B cell (primary cell): Measurements from ENCODE around the gene PPIP5K2. TPM values are rescaled to one million over a fixed set of nuclear protein-coding genes. Genes with fewer than 3 reads are reported as not detected.

Experiments used
- ATAC-seq: fragments of 200-7000 bp; cut with Tn5 transposase; one replicate; pipeline ENCODE4 v1.10.0; 2021; ENCODE audit warnings: low read depth, mild to moderate bottlenecking, moderate number of reproducible peaks, moderate library complexity
- CTCF ChIA-PET: fragments of 350-600 bp; sonication (Branson Sonifier 250); formaldehyde crosslinking; loops from one replicate; lab custom pipeline; 2021; ENCODE audit warnings: antibody characterized with exemption, inconsistent platforms; lab: Charles Lee
- POLR2A ChIA-PET: fragments of 350-600 bp; sonication (Branson Sonifier 250); formaldehyde crosslinking; loops from one replicate; lab custom pipeline; 2021; ENCODE audit warnings: antibody characterized with exemption; lab: Charles Lee
- DNase-seq: peaks from one replicate; pipeline ENCODE4 v3.0.0; 2013
- H2AFZ ChIP-seq: 2 replicates; pipeline ENCODE4 v1.6.1; 2012; ENCODE audit warnings: mild to moderate bottlenecking, low read depth, low read length; ENCODE audit not compliant: insufficient read depth, poor library complexity, severe bottlenecking
- H3K27ac ChIP-seq, 2 donors: 1 replicate in 1 of 2; 2 replicates in 1 of 2; pipeline ENCODE4 v1.5.1; 2012 to 2013; ENCODE audit warnings: low read length in 2 of 2, mild to moderate bottlenecking in 2 of 2, moderate library complexity in 1 of 2
- H3K27me3 ChIP-seq, 4 experiments: fragments of 200-600 bp in 1 of 4; sonication (generic) in 1 of 4; replicated peaks in 1 of 4; 1 replicate in 2 of 4; 2 replicates in 2 of 4; pipeline versions ENCODE4 v1.6.1 to v1.7.0; 2013 to 2016; ENCODE audit warnings: low read length in 3 of 4, mild to moderate bottlenecking in 2 of 4, mixed read lengths in 1 of 4, moderate library complexity in 1 of 4; ENCODE audit not compliant: insufficient read depth in 4 of 4, control insufficient read depth in 3 of 4; ENCODE audit errors: control extremely low read depth in 1 of 4
- H3K36me3 ChIP-seq, 2 experiments: replicated peaks in 1 of 2; 1 replicate in 1 of 2; 2 replicates in 1 of 2; pipeline versions ENCODE4 v1.6.1 to v1.7.1; 2013; ENCODE audit warnings: low read length in 1 of 2; ENCODE audit not compliant: insufficient read depth in 2 of 2, control insufficient read depth in 1 of 2; ENCODE audit errors: control extremely low read depth in 1 of 2, extremely low read depth in 1 of 2
- H3K4me1 ChIP-seq, 2 donors: fragments of 200-600 bp in 1 of 2; sonication (generic) in 1 of 2; 1 replicate in 1 of 2; 2 replicates in 1 of 2; pipeline versions ENCODE4 v1.5.1 to v1.6.1; 2013 to 2017; ENCODE audit warnings: low read length in 2 of 2; ENCODE audit not compliant: control insufficient read depth in 2 of 2, insufficient read depth in 2 of 2
- H3K4me2 ChIP-seq: replicated peaks from 2 replicates; pipeline ENCODE3; 2012; ENCODE audit warnings: mild to moderate bottlenecking, low read depth, low read length; ENCODE audit not compliant: poor library complexity, severe bottlenecking
- H3K4me3 ChIP-seq, 5 experiments: fragments of 200-600 bp in 1 of 5; sonication (generic) in 1 of 5; 1 replicate in 3 of 5; 2 replicates in 2 of 5; pipeline versions ENCODE4 v1.5.1 to v1.7.0; 2011 to 2016; ENCODE audit warnings: low read length in 4 of 5, mild to moderate bottlenecking in 4 of 5, low read depth in 2 of 5, control low read depth in 1 of 5, moderate library complexity in 1 of 5; ENCODE audit not compliant: insufficient read depth in 1 of 5; ENCODE audit errors: control extremely low read depth in 1 of 5, extremely low read depth in 1 of 5
- H3K79me2 ChIP-seq: fragments of 200-600 bp; sonication (generic); one replicate; pipeline ENCODE4 v1.6.0; 2016; ENCODE audit warnings: low read length; ENCODE audit not compliant: control insufficient read depth, insufficient read depth
- H3K9ac ChIP-seq: fragments of 200-600 bp; sonication (generic); 2 replicates; pipeline ENCODE4 v1.6.1; 2017; ENCODE audit warnings: mild to moderate bottlenecking, low read length, moderate library complexity
- H3K9me3 ChIP-seq, 3 donors: one replicate each; pipeline versions ENCODE4 v1.6.1 to v1.7.1; 2013; ENCODE audit warnings: low read length in 2 of 3; ENCODE audit not compliant: control insufficient read depth in 2 of 3, insufficient read depth in 1 of 3; ENCODE audit errors: control extremely low read depth in 1 of 3
- H4K20me1 ChIP-seq: 2 replicates; pipeline ENCODE4 v1.6.0; 2012; ENCODE audit warnings: mild to moderate bottlenecking, low read length; ENCODE audit not compliant: insufficient read depth, control insufficient read depth, poor library complexity, severe bottlenecking
- H3K27ac Mint-ChIP-seq: one replicate; pipeline ENCODE4 v1.8.0; 2021; ENCODE audit warnings: mixed read lengths
- H3K27me3 Mint-ChIP-seq: one replicate; pipeline ENCODE4 v1.8.0; 2021; ENCODE audit warnings: mixed read lengths
- H3K4me1 Mint-ChIP-seq: one replicate; pipeline ENCODE4 v1.8.0; 2021; ENCODE audit warnings: mixed read lengths
- H3K4me3 Mint-ChIP-seq: one replicate; pipeline ENCODE4 v1.8.0; 2021; ENCODE audit warnings: mixed read lengths
- H3K9me3 Mint-ChIP-seq: one replicate; pipeline ENCODE4 v1.8.0; 2022; ENCODE audit warnings: mixed read lengths; ENCODE audit not compliant: insufficient read depth
- EZH2 ChIP-seq: IDR thresholded peaks from 2 replicates; pipeline ENCODE4 v1.6.1; 2012; ENCODE audit warnings: borderline replicate concordance, low read depth, mild to moderate bottlenecking, moderate library complexity, low read length; ENCODE audit not compliant: insufficient read depth, poor library complexity, severe bottlenecking
- WGBS: methylation state at CpG from one replicate; pipeline ENCODE4 v1.1.5; 2013; ENCODE audit warnings: missing lambda C conversion rate; ENCODE audit not compliant: insufficient coverage; 5-methylcytosine and 5-hydroxymethylcytosine counted together
- intact Hi-C: fragments of 100-400 bp; cut with micrococcal nuclease; formaldehyde crosslinking; loops from one replicate; pipeline ENCODE4 v1.10.0; 2022
- polyA plus RNA-seq: library from polyadenylated mRNA; depleted of rRNA; stranded (reverse); fragments of >200 nt; gene quantifications from 2 replicates; pipeline ENCODE4 v1.2.3, GENCODE V29; 2012
- total RNA-seq, 2 donors: library from RNA; stranded (reverse); fragments of 120-200 nt in 1 of 2; gene quantifications; 1 replicate in 1 of 2; 2 replicates in 1 of 2; pipeline versions ENCODE4 v1.2.3 to v1.2.4, GENCODE V29; 2013 to 2022
- TF ChIP-seq, protein P1 (sequence below): fragments of 200-600 bp; IDR thresholded peaks from one replicate; pipeline ENCODE4 v1.8.0; 2022; ENCODE audit warnings: antibody characterized with exemption, mild to moderate bottlenecking

PPIP5K2 gene
- total and polyA plus RNA-seq, 2 donors (not counting 1 experiment from before 2014, with no cell fraction given) = 14.5 to 80.5 TPM

DNA sequence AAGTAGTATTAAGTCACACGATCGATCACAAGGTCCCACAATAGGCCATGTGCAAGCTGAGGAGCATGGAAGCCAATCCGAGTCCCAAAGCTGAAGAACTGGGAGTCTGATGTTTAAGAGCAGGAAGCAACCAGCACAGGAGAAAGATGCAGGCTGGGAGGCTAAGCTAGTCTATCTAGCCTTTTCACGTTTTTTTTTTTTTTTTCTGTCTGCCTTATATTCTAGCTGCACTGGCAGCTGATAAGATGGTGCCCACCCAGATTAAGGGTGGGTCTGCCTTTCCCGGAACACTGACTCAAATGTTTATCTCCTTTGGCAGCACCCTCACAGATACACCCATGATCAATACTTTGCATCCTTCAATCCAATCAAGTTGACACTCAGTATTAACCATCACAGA lies 6.5 kb downstream of the PPIP5K2 start:
- no peaks in the 10 kb centered on the region for H3K27me3 ChIP-seq
- ChIA-PET POLR2A (no interaction called here), CTCF (no interaction called here)
- peaks cover 0 to 5% of the 10 kb centered on the region in 2 experiments for H3K36me3 ChIP-seq
- H3K4me1 Mint-ChIP-seq = peaks cover 40% of the 10 kb centered on the region
- H3K27ac ChIP-seq = no peak overlapping the region
- intact Hi-C loops = no loop called here
- no peaks in the 10 kb centered on the region for H3K9me3 Mint-ChIP-seq
- peaks cover 55% of the 10 kb centered on the region for H3K79me2 ChIP-seq
- WGBS = 94% methylated on average over 4 of the region's 5 CpGs
- no peak for TF ChIP-seq EZH2
- TF ChIP-seq, protein P1, sequence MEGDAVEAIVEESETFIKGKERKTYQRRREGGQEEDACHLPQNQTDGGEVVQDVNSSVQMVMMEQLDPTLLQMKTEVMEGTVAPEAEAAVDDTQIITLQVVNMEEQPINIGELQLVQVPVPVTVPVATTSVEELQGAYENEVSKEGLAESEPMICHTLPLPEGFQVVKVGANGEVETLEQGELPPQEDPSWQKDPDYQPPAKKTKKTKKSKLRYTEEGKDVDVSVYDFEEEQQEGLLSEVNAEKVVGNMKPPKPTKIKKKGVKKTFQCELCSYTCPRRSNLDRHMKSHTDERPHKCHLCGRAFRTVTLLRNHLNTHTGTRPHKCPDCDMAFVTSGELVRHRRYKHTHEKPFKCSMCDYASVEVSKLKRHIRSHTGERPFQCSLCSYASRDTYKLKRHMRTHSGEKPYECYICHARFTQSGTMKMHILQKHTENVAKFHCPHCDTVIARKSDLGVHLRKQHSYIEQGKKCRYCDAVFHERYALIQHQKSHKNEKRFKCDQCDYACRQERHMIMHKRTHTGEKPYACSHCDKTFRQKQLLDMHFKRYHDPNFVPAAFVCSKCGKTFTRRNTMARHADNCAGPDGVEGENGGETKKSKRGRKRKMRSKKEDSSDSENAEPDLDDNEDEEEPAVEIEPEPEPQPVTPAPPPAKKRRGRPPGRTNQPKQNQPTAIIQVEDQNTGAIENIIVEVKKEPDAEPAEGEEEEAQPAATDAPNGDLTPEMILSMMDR = no peak
- DNase-seq (no peak), ATAC-seq (no peak)
- H3K9ac ChIP-seq = no peak overlapping the region
- no peak overlapping the region for H2AFZ ChIP-seq
- peaks cover 4% of the 10 kb centered on the region for H4K20me1 ChIP-seq
- H3K4me3 ChIP-seq = no peak overlapping the region
- H3K4me1 ChIP-seq = peaks cover 0 to 11% of the 10 kb centered on the region in 2 donors
- no peaks in the 10 kb centered on the region for H3K9me3 ChIP-seq
- no peak overlapping the region for H3K4me3 Mint-ChIP-seq
- no peaks in the 10 kb centered on the region for H3K27me3 Mint-ChIP-seq
- no peak overlapping the region for H3K4me2 ChIP-seq
- H3K27ac Mint-ChIP-seq = no peak overlapping the region

DNA sequence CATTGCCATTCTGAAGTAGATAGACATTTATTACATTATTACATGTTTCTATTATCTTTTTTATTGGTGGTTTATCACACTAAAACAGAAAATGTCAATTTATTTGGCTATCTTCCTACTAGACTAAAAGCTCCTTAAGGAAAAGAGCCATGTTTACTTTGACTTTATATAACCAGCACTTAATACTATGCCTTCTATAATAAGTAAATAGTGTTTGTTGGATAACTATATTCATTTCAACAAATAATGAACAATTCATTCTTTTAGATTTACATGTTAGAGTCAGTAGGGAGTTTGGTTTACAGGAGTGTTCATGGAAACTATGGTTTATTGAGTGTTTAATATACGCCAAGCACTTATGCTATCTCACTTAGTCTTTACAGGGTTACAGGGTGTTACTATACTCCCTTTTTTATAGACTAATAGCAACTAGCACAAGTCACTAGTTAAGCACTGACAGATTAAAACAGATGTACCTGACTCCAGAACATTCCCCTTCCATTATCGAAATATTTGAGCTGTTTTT lies 7.3 kb downstream of the PPIP5K2 start:
- peaks cover 32% of the 10 kb centered on the region for H3K4me1 Mint-ChIP-seq
- POLR2A ChIA-PET = no interaction called here
- no peak overlapping the region for H3K27ac ChIP-seq
- no peaks in the 10 kb centered on the region for H3K27me3 ChIP-seq
- TF ChIP-seq, protein P1 = no peak
- TF ChIP-seq EZH2 = no peak
- H3K4me3 Mint-ChIP-seq = no peak overlapping the region
- no peak overlapping the region for H2AFZ ChIP-seq
- no peaks in the 10 kb centered on the region for H3K9me3 ChIP-seq
- H4K20me1 ChIP-seq = peaks cover 4% of the 10 kb centered on the region
- H3K27me3 Mint-ChIP-seq = no peaks in the 10 kb centered on the region
- intact Hi-C loops = no loop called here
- ATAC-seq (no peak), DNase-seq (no peak)
- H3K79me2 ChIP-seq = peaks cover 47% of the 10 kb centered on the region
- peaks cover 0 to 5% of the 10 kb centered on the region in 2 donors for H3K4me1 ChIP-seq
- H3K4me2 ChIP-seq = no peak overlapping the region
- WGBS = no CpG with 5 or more reads among the region's 2 CpGs
- H3K36me3 ChIP-seq = peaks cover 0 to 5% of the 10 kb centered on the region in 2 experiments
- H3K4me3 ChIP-seq = no peak overlapping the region
- no peak overlapping the region for H3K9ac ChIP-seq
- H3K27ac Mint-ChIP-seq = no peak overlapping the region
- CTCF ChIA-PET = no interaction called here
- H3K9me3 Mint-ChIP-seq = no peaks in the 10 kb centered on the region
